ENCODE measurements around the gene CLDN19.
"Not testable (repeated sequence)": the region's sequence is repeated elsewhere in the genome, so short reads cannot be mapped to it uniquely, and the experiment has no call there.

The CLDN19 gene

DNA sequence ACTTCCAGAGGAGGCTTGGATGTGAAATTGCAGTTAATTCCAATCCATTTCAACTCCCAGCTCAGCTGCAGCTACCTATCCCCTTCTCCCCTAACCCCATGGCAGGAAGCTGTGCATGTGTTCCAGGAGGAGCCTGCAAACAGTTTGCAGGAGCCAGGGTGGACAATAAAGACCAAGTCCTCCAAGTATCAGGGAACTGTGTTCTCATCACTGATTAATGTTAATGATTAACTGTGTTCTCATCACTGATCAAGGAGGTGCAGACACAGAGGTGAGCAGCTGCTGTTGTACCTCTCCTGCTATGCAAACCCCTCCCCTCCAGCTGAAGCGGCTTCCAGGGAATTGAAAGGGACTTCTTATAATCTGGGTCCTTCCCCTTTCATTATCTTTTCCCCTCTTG is 19.2 kb downstream of the CLDN19 start:
- no peaks in the 10 kb centered on the region for H3K27me3 ChIP-seq
- H3K4me1 ChIP-seq: no peaks in the 10 kb centered on the region
- no peak for DNase-seq
- no peaks in the 10 kb centered on the region for H3K36me3 ChIP-seq
- H3K4me3 ChIP-seq (ENCODE audit: low read depth, low read length): no peak overlapping the region
- no peaks in the 10 kb centered on the region for H3K9me3 ChIP-seq
- no peak for TF ChIP-seq CTCF (IDR thresholded peaks at IDR 0.05; ENCODE audit: low read depth, low read length)

- not testable (repeated sequence) for H3K27me3 ChIP-seq; H3K4me3 ChIP-seq (ENCODE audit: low read depth, low read length); DNase-seq; H3K4me1 ChIP-seq; H3K9me3 ChIP-seq; H3K36me3 ChIP-seq
Observed at GRCh38 chr1:42714441-42714840, 25.6 kb downstream of the CLDN19 start.

DNA sequence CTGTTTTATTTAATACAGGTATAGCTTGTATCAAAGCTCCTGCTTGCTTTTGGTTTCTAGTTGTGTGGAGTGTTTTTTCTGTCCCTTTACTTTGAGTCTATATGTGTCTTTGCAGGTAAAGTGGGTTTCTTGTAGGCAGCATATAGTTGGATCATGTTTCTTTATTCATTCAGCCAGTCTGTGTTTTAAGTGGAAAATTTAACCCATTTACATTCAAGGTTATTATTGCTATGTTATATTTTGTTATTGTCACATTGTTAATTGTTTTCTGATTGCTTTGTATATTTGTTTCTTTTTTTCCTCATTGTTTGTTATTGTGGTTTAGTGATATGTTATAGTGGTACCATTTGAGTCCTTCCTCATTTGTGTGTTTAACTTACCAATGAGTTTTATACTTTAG is 26.7 kb downstream of the CLDN19 start:
- no peaks in the 10 kb centered on the region for H3K9me3 ChIP-seq
- TF ChIP-seq CTCF (IDR thresholded peaks at IDR 0.05; ENCODE audit: low read depth, low read length): no peak
- peaks cover 5% of the 10 kb centered on the region for H3K36me3 ChIP-seq
- H3K4me3 ChIP-seq (ENCODE audit: low read depth, low read length): no peak overlapping the region
- H3K4me1 ChIP-seq: no peaks in the 10 kb centered on the region
- no peak for DNase-seq
- no peaks in the 10 kb centered on the region for H3K27me3 ChIP-seq

DNA sequence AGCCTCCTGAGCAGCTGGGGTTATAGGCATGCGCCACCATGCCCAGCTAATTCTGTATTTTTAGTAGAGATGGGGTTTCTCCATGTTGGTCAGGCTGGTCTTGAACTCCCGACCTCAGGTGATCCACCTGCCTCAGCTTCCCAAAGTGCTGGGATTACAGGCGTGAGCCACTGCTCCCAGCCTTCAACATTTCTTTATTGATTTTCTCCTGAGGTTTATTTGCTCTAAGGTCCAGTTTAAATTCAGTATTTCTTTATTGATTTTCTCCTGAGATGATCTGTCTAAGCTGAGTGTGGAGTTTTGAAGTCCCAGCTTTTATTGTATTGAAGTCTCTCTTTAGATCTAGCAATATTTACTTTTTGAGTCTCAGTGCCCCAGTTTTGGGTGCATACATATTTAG is 27.2 kb downstream of the CLDN19 start:
- not testable (repeated sequence) for DNase-seq; H3K36me3 ChIP-seq; H3K4me1 ChIP-seq; H3K27me3 ChIP-seq; H3K4me3 ChIP-seq (ENCODE audit: low read depth, low read length); H3K9me3 ChIP-seq

DNA sequence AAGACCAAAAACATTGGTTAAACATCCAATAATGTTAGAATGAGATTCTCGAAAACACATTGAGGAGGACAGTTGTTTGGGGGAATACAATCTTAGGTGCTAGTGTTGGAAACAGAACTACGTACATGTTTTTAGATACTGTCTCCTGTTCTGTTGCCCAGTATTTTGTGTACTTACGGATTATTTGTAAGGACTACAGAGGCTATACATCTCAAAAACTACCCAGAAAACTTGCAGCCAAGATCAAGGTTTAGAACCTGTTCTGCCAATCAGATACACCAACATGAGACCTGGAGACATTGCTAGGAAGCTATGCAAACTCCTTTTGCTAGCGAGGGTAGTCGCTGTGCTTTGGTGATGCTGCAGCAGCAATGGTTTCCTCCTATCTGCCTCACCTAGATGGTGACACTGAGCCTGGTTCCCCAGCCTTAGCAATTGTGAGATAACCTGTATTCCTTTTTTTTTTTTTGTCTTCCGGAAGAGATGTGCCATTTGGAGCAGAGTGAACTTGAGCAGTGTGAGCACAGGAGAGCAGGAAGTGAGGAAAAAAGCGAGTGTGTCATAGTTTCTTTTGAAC is 36.1 kb downstream of the CLDN19 start:
- TF ChIP-seq CTCF (IDR thresholded peaks at IDR 0.05; ENCODE audit: low read depth, low read length): no peak
- Histone ChIP-seq H3K9me3 (no peaks in the 10 kb centered on the region), H3K27me3 (no peaks in the 10 kb centered on the region), H3K4me1 (no peaks in the 10 kb centered on the region), H3K4me3 (ENCODE audit: low read depth, low read length) (no peak overlapping the region), H3K36me3 (peaks cover 55% of the 10 kb centered on the region)
- DNase-seq: no peak

- DNase-seq: no peak
- Histone ChIP-seq H3K4me3 (ENCODE audit: low read depth, low read length) (no peak overlapping the region), H3K36me3 (peaks cover 86% of the 10 kb centered on the region), H3K27me3 (no peaks in the 10 kb centered on the region), H3K9me3 (no peaks in the 10 kb centered on the region), H3K4me1 (no peaks in the 10 kb centered on the region)
- TF ChIP-seq CTCF (IDR thresholded peaks at IDR 0.05; ENCODE audit: low read depth, low read length): no peak
Observed at GRCh38 chr1:42700006-42700405, 40.0 kb downstream of the CLDN19 start.

DNA sequence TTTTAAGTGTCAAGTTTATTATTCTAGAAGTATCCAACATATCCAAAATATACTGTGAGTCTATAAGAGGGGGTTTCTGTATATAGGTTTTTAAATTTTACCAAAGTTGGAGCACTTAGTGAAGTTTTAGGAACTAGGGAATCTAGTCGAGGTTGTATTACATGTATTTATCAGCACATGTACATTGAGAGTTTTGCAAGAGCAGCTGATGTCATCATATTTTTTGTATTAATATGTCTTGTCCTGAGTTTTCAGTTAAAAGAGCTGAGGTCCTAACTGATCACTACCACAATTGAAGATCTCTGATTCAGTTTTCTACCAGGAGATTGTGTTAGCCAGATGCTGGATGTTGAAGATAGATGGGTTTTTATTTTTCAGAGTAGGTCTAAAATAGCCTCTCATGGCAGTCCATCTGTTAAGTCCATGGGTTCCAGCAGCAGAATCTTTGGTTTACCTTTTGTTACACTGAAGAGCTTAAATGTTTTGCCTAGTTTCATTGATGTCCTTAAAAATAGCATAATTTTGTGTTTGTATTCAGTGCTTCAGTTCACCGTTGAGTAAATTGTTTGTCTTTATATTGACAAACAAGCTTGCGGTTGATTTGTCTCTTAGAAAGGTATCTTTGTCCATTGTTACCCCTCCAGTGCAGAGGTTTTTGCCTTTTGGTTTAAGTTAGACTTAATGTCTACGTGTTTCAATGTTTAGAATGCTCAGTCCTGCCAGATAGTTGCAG is 41.8 kb downstream of the CLDN19 start:
- no peak overlapping the region for H3K4me3 ChIP-seq (ENCODE audit: low read depth, low read length)
- H3K4me1 ChIP-seq: no peaks in the 10 kb centered on the region
- no peaks in the 10 kb centered on the region for H3K9me3 ChIP-seq
- no peak for DNase-seq
- no peaks in the 10 kb centered on the region for H3K27me3 ChIP-seq
- peaks cover 86% of the 10 kb centered on the region for H3K36me3 ChIP-seq
- no peak for TF ChIP-seq CTCF (IDR thresholded peaks at IDR 0.05; ENCODE audit: low read depth, low read length)

Data from BE2C (cell line).